H7 (cell line): ENCODE data around the gene PSMD4. TPM values are rescaled to one million over a fixed set of nuclear protein-coding genes. Genes with fewer than 3 reads are reported as not detected.
"Not testable (repeated sequence)": the region's sequence is repeated elsewhere in the genome, so short reads cannot be mapped to it uniquely, and the experiment has no call there.

Experiments
- DNase-seq: peaks from one replicate; pipeline ENCODE4 v3.0.0; 2012
- H3K27me3 ChIP-seq: 2 replicates; pipeline ENCODE4 v1.6.0; 2011; ENCODE audit warnings: mild to moderate bottlenecking, low read length; ENCODE audit not compliant: control insufficient read depth, insufficient read depth
- H3K36me3 ChIP-seq: replicated peaks from 2 replicates; pipeline ENCODE4 v1.5.1; 2011; ENCODE audit warnings: low read length; ENCODE audit not compliant: control insufficient read depth, insufficient read depth
- H3K4me3 ChIP-seq: 2 replicates; pipeline ENCODE4 v1.5.1; 2011; ENCODE audit warnings: low read depth, mild to moderate bottlenecking, control low read depth, low read length, moderate library complexity; ENCODE audit not compliant: insufficient read depth
- total RNA-seq: library from RNA; depleted of rRNA; stranded (reverse); fragments of >200 nt; shearing (Covaris generic); gene quantifications from 2 replicates; pipeline ENCODE4 v1.2.3, GENCODE V29; 2014; rRNA removed

Gene PSMD4
- total RNA-seq: 373 and 381 TPM in 2 replicates

DNA sequence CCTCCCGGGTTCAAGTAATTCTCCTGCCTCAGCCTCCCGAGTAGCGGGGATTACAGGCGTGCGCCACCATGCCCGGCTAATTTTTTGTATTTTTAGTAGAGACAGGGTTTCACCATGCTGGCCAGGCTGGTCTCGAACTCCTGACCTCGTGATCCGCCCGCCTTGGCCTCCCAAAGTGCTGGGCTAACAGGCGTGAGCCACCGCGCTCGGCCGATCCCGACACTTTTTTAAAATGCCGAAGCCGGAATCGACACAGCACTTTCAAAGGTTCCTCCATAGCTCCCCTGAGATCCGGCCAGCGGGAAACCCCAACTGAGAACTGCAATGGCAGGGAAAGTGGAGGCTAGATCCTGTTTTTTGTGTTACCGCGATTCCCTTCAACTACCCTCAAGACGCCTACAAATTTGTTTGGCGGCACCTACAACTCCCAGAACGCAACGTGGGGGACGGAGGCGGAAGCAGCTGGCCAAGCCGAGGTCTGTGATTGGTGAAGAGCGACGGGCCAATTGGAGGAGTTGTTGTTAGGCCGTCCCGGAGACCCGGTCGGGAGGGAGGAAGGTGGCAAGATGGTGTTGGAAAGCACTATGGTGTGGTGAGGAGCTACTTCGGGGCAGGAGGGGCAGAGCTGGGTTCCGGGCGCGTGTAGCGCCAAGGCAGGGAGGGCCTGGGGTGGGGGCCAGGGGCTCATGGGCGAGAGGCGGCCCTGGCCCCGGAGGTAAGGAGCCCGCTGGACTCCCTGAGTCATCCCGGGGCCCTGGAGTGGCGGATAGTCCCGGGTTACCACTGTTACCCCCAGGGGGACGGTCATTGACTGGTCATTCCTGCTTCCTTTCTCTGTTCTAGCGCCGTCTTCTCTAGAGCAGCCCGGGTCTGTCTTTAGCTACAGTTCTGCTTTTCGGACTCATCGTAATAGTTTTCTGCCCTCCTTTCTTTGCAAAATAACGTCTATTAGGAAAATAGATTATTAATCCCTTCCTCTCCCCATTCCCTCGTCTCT is at the start of gene PSMD4:
Gene PSMD4, plus strand, starts transcription at position 518 of the 997 bp plus-strand sequence. Its CDS starts 49 bp downstream, at position 567.
- Histone ChIP-seq H3K36me3 (peaks cover 3% of the 10 kb centered on the region), H3K4me3 (peak within 1 kb of the TSS; percentile 94), H3K27me3 (no peaks in the 10 kb centered on the region)
- peak; percentile 98 for DNase-seq

- not testable (repeated sequence) for H3K4me3 ChIP-seq, DNase-seq, H3K36me3 ChIP-seq, H3K27me3 ChIP-seq
These were observed 49.1 kb upstream of the PSMD4 start for GRCh38 chr1:151205381-151205965.

GRCh38 chr1:151210830-151211229 is 43.7 kb upstream of the PSMD4 start:
- no peak overlapping the region for H3K4me3 ChIP-seq
- DNase-seq: no peak
- peaks cover 5% of the 10 kb centered on the region for H3K36me3 ChIP-seq
- H3K27me3 ChIP-seq: no peaks in the 10 kb centered on the region

DNA sequence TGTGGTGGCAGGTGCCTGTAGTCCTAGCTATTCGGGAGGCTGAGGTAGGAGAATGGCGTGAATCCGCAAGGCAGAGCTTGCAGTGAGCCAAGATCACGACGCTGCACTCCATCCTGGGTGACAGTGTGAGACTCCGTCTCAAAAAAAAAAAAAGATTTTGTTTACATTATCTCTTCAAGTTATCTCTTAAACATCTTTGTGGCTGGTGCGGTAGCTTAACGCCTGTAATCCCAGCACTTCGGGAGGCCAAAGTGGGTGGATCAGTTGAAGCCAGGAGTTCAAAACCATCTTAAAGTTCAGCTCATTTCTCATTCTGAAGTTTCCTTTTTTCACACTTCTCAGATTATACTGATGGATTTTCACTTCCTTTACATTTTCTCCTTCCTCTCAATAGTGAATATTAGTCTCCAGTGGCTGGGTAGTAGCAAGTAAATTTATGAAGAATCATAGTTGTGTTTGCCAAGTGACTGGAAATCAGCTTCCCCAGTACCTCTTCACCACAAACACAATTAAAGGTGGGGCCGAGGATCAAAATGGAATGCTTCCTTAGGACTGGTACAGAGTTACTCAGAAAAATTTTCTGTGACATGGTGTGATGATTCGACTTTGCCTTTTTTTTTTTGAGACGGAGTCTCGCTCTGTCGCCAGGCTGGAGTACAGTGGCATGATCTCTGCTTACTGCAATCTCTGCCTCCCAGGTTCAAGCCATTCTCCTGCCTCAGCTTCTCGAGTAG is 42.4 kb upstream of the PSMD4 start:
- Histone ChIP-seq H3K27me3 (no peaks in the 10 kb centered on the region), H3K36me3 (peaks cover 5% of the 10 kb centered on the region)
- no peak for DNase-seq

DNA sequence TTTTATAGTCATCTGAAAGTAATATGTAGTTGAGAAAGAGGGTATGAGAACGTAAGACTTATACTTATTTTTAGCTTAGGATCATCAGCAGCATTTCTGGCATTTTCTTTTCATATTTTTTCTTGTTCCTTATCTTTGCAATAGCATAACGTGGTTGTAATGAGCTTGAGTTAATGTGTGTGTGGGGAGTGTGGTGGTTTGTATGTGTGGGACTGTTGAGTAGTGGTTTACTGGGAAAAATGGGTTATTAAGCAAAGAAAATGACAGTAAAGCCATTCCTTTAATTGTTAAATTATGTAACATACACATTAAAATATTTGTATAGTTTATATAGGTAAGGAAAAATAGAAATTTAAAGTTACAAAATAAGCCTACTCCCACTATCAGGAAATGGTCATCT is 41.0 kb upstream of the PSMD4 start:
- Histone ChIP-seq H3K36me3 (peaks cover 3% of the 10 kb centered on the region), H3K4me3 (no peak overlapping the region), H3K27me3 (no peaks in the 10 kb centered on the region)
- no peak for DNase-seq

More for the DNA sequence above, 42.4 kb upstream of the PSMD4 start:
- H3K4me3 ChIP-seq: no peak overlapping the region

- Histone ChIP-seq H3K4me3 (no peak overlapping the region), H3K36me3 (peaks cover 5% of the 10 kb centered on the region), H3K27me3 (no peaks in the 10 kb centered on the region)
- no peak for DNase-seq
These were observed 32.9 kb upstream of the PSMD4 start for GRCh38 chr1:151221616-151222015.

GRCh38 chr1:151222130-151222529 is 32.4 kb upstream of the PSMD4 start:
- DNase-seq: no peak
- Histone ChIP-seq H3K27me3 (no peaks in the 10 kb centered on the region), H3K36me3 (peaks cover 6% of the 10 kb centered on the region), H3K4me3 (no peak overlapping the region)

- H3K4me3 ChIP-seq: no peak overlapping the region
- no peak for DNase-seq
- peaks cover 61% of the 10 kb centered on the region for H3K36me3 ChIP-seq
- H3K27me3 ChIP-seq: no peaks in the 10 kb centered on the region
These were observed 19.3 kb upstream of the PSMD4 start for GRCh38 chr1:151235235-151235634.

- H3K27me3 ChIP-seq: no peaks in the 10 kb centered on the region
- no peak for DNase-seq
- peaks cover 60% of the 10 kb centered on the region for H3K36me3 ChIP-seq
- H3K4me3 ChIP-seq: no peak overlapping the region
These were observed 16.7 kb upstream of the PSMD4 start for GRCh38 chr1:151237678-151238466.

- Histone ChIP-seq H3K27me3 (no peaks in the 10 kb centered on the region), H3K4me3 (no peak overlapping the region), H3K36me3 (peaks cover 63% of the 10 kb centered on the region)
- no peak for DNase-seq
These were observed 16.1 kb upstream of the PSMD4 start for GRCh38 chr1:151238467-151238739.

GRCh38 chr1:151242442-151242841 is 12.1 kb upstream of the PSMD4 start:
- DNase-seq: no peak
- peaks cover 63% of the 10 kb centered on the region for H3K36me3 ChIP-seq
- H3K4me3 ChIP-seq: no peak overlapping the region
- no peaks in the 10 kb centered on the region for H3K27me3 ChIP-seq

GRCh38 chr1:151243683-151244216 is 10.8 kb upstream of the PSMD4 start:
- Histone ChIP-seq H3K36me3 (peaks cover 61% of the 10 kb centered on the region), H3K4me3 (no peak overlapping the region), H3K27me3 (no peaks in the 10 kb centered on the region)
- no peak for DNase-seq

DNA sequence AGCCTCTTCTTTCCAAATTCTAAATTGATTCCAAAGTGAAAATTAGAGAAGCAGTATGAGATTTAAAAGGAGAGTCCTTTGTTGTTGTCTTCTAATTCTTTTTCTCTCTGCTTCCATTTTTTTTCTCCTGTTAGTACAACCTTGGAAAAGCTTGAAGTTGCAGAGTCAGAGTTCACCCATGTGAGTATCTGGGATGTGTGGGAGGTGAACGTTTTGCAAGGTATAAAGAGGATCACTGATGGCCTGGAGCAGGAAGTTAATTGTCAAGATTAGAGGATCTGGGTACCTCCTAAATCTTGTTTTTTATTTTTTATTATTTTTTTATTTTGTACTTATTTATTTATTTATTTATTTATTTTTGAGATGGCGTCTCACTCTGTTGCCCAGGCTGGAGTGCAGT is 7.7 kb upstream of the PSMD4 start:
- no peak for DNase-seq
- Histone ChIP-seq H3K4me3 (no peak overlapping the region), H3K36me3 (peaks cover 51% of the 10 kb centered on the region), H3K27me3 (no peaks in the 10 kb centered on the region)
